ENCODE data around the gene NDUFC1. TPM values are rescaled to one million over a fixed set of nuclear protein-coding genes. Genes with fewer than 3 reads are reported as not detected.

NDUFC1 gene
- 100 to 1,000 TPM in 3 of 4 donors, 10 to 100 TPM in 1; 90.9 to 194 (median 149) TPM for polyA plus RNA-seq
- long read RNA-seq, donor 1, partial matches to known transcripts: 263 of 277 reads
- long read RNA-seq, donor 1, other reads (novel, unspliced or antisense): 8 of 277 reads
- long read RNA-seq, donor 2, partial matches to known transcripts: 43 of 46 reads
- long read RNA-seq, donor 2, other reads (novel, unspliced or antisense): 0 of 46 reads
- long read RNA-seq, donor 3, partial matches to known transcripts: 98 of 100 reads
- long read RNA-seq, donor 3, other reads (novel, unspliced or antisense): 0 of 100 reads
- long read RNA-seq, donor 4, partial matches to known transcripts: 6 of 6 reads
- long read RNA-seq, donor 4, other reads (novel, unspliced or antisense): 0 of 6 reads
- long read RNA-seq, donor 5, partial matches to known transcripts: 31 of 31 reads
- long read RNA-seq, donor 5, other reads (novel, unspliced or antisense): 0 of 31 reads
- long read RNA-seq, donor 6, partial matches to known transcripts: 108 of 110 reads
- long read RNA-seq, donor 6, other reads (novel, unspliced or antisense): 0 of 110 reads
- long read RNA-seq, donor 7, transcript NDUFC1-209 (5 exons, 1,198 nt): major isoform, 22 of 384 reads
- long read RNA-seq, donor 7, partial matches to known transcripts: 338 of 384 reads
- long read RNA-seq, donor 7, other reads (novel, unspliced or antisense): 17 of 384 reads
- long read RNA-seq, donor 8, partial matches to known transcripts: 18 of 19 reads
- long read RNA-seq, donor 8, other reads (novel, unspliced or antisense): 0 of 19 reads
- long read RNA-seq, donor 9, partial matches to known transcripts: 33 of 36 reads
- long read RNA-seq, donor 9, other reads (novel, unspliced or antisense): 0 of 36 reads
- long read RNA-seq, donor 10, partial matches to known transcripts: 153 of 164 reads
- long read RNA-seq, donor 10, other reads (novel, unspliced or antisense): 5 of 164 reads

GRCh38 chr4:139301821-139302611 lies at the start of gene NDUFC1:
Gene NDUFC1, minus strand, starts transcription at chr4:139302477. Its CDS starts 6,679 bp downstream, at chr4:139295798.
- Histone ChIP-seq H3K27me3 (ENCODE audit: control insufficient read depth in 3 of 3, insufficient read depth in 3 of 3, low read length in 3 of 3) (no peaks in the 10 kb centered on the region), H3K4me3 (ENCODE audit: low read depth in 1 of 3, low read length in 3 of 3) (peak within 1 kb of the TSS; percentile 87 to 100 (median 87)), H3K36me3 (ENCODE audit: control insufficient read depth in 3 of 3, insufficient read depth in 2 of 3, low read depth in 1 of 3, low read length in 3 of 3) (peaks cover 0 to 15% (median 0%) of the 10 kb centered on the region in 3 donors), H3K9me3 (ENCODE audit: control insufficient read depth in 2 of 2, insufficient read depth in 1 of 2, low read depth in 1 of 2, low read length in 1 of 2) (peaks cover 0 to 3% of the 10 kb centered on the region in 2 donors), H3K4me1 (ENCODE audit: control insufficient read depth in 3 of 3, insufficient read depth in 2 of 3, low read depth in 1 of 3, low read length in 2 of 3) (peaks cover 0 to 4% (median 4%) of the 10 kb centered on the region in 3 donors), H3K27ac (ENCODE audit: low read depth in 1 of 3, low read length in 2 of 3) (peak within 1 kb of the TSS; percentile 88 to 95 (median 92))
- DNase-seq (peak; percentile 70 to 77), FAIRE-seq (no peak)
- 0% methylated on average over 42 to 46 of the region's 46 CpGs for WGBS, 3 donors

DNA sequence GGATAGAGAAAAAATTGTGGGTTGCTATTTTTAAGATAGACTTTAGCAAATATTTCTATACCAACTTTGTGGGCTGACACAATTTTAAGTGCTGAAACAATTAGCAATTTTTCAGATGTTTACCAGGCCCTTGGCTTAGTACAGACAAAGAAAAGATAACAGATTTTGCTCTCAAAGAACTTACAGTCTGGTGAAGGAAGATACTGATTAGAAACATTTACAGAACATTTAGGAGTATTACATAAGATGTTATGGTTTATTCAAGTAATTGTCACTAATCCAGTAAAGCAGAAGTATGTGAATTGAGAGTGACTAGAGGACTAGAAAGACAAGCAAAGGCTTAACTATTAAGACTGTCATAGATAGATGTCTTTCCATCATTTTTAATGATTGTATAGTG lies 35.3 kb upstream of the NDUFC1 start:
- H3K9me3 ChIP-seq (ENCODE audit: control insufficient read depth in 2 of 2, insufficient read depth in 1 of 2, low read depth in 1 of 2, low read length in 1 of 2): no peaks in the 10 kb centered on the region
- FAIRE-seq: no peak
- H3K27me3 ChIP-seq (ENCODE audit: control insufficient read depth in 3 of 3, insufficient read depth in 3 of 3, low read length in 3 of 3): no peaks in the 10 kb centered on the region
- H3K27ac ChIP-seq (ENCODE audit: low read depth in 1 of 3, low read length in 2 of 3): no peak overlapping the region
- H3K36me3 ChIP-seq (ENCODE audit: control insufficient read depth in 3 of 3, insufficient read depth in 2 of 3, low read depth in 1 of 3, low read length in 3 of 3): peaks cover 0 to 37% (median 7%) of the 10 kb centered on the region in 3 donors
- DNase-seq: no peak
- H3K4me3 ChIP-seq (ENCODE audit: low read depth in 1 of 3, low read length in 3 of 3): no peak overlapping the region
- no peaks in the 10 kb centered on the region for H3K4me1 ChIP-seq (ENCODE audit: control insufficient read depth in 3 of 3, insufficient read depth in 2 of 3, low read depth in 1 of 3, low read length in 2 of 3)

DNA sequence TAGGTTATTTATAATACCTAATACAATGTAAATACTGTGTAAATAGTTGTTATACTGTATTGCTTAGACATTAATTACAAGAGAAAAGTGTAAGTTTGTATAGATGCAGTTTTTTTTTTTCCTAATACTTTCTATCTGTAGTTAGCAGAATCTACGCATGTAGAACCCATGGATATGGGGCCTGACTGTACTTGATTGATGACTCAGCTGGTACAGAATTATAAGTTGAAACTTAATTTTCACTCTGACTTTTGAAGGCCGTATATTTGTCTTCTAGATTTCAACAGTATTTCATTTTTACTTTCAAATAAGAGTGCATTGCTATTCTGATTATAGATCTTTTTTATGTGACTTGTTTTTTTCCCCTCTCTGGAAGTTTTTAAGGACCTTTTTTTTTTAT lies 30.8 kb upstream of the NDUFC1 start:
- 87 to 93% (median 91%) methylated on average over 2 of the region's 2 CpGs for whole genome bisulfite sequencing, 3 donors
- no peak for FAIRE-seq

GRCh38 chr4:139331185-139331584 lies 28.9 kb upstream of the NDUFC1 start:
- H3K4me1 ChIP-seq (ENCODE audit: control insufficient read depth in 3 of 3, insufficient read depth in 2 of 3, low read depth in 1 of 3, low read length in 2 of 3): no peaks in the 10 kb centered on the region
- peaks cover 0 to 25% (median 0%) of the 10 kb centered on the region in 3 donors for H3K36me3 ChIP-seq (ENCODE audit: control insufficient read depth in 3 of 3, insufficient read depth in 2 of 3, low read depth in 1 of 3, low read length in 3 of 3)
- H3K9me3 ChIP-seq (ENCODE audit: control insufficient read depth in 2 of 2, insufficient read depth in 1 of 2, low read depth in 1 of 2, low read length in 1 of 2): peaks cover 0 to 6% of the 10 kb centered on the region in 2 donors
- no peak for DNase-seq
- no peak overlapping the region for H3K4me3 ChIP-seq (ENCODE audit: low read depth in 1 of 3, low read length in 3 of 3)
- FAIRE-seq: no peak
- no peaks in the 10 kb centered on the region for H3K27me3 ChIP-seq (ENCODE audit: control insufficient read depth in 3 of 3, insufficient read depth in 3 of 3, low read length in 3 of 3)
- WGBS, 3 donors: 88 to 97% (median 96%) methylated on average over 1 of the region's 1 CpG
- no peak overlapping the region for H3K27ac ChIP-seq (ENCODE audit: low read depth in 1 of 3, low read length in 2 of 3)

More for the DNA sequence above, 30.8 kb upstream of the NDUFC1 start:
- DNase-seq: no peak
- no peak overlapping the region for H3K4me3 ChIP-seq (ENCODE audit: low read depth in 1 of 3, low read length in 3 of 3)
- H3K9me3 ChIP-seq (ENCODE audit: control insufficient read depth in 2 of 2, insufficient read depth in 1 of 2, low read depth in 1 of 2, low read length in 1 of 2): peaks cover 0 to 6% of the 10 kb centered on the region in 2 donors
- no peaks in the 10 kb centered on the region for H3K4me1 ChIP-seq (ENCODE audit: control insufficient read depth in 3 of 3, insufficient read depth in 2 of 3, low read depth in 1 of 3, low read length in 2 of 3)
- no peaks in the 10 kb centered on the region for H3K27me3 ChIP-seq (ENCODE audit: control insufficient read depth in 3 of 3, insufficient read depth in 3 of 3, low read length in 3 of 3)
- H3K36me3 ChIP-seq (ENCODE audit: control insufficient read depth in 3 of 3, insufficient read depth in 2 of 3, low read depth in 1 of 3, low read length in 3 of 3): peaks cover 0 to 17% (median 1%) of the 10 kb centered on the region in 3 donors
- no peak overlapping the region for H3K27ac ChIP-seq (ENCODE audit: low read depth in 1 of 3, low read length in 2 of 3)

DNA sequence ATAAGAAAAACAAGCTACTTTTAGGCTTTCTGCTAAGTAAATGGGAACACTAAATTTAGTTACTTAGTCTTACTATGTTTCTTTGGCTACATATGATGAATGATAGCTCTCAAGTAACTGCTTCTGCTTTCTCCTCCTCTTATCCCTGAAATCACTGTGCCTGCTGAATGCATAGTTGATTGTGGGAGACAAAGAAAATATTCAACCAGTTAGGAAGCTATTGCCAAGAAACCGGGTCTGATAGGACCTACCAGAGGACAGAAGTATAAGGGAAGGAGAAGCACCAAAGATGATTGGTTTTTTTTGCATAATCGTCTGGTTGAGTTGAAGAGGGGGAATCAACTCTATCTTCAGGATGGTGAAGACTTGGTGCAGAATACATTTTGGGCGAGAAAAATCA lies 28.0 kb upstream of the NDUFC1 start:
- Histone ChIP-seq H3K4me1 (ENCODE audit: control insufficient read depth in 3 of 3, insufficient read depth in 2 of 3, low read depth in 1 of 3, low read length in 2 of 3) (no peaks in the 10 kb centered on the region), H3K27ac (ENCODE audit: low read depth in 1 of 3, low read length in 2 of 3) (no peak overlapping the region), H3K36me3 (ENCODE audit: control insufficient read depth in 3 of 3, insufficient read depth in 2 of 3, low read depth in 1 of 3, low read length in 3 of 3) (peaks cover 0 to 22% (median 0%) of the 10 kb centered on the region in 3 donors), H3K4me3 (ENCODE audit: low read depth in 1 of 3, low read length in 3 of 3) (no peak overlapping the region), H3K9me3 (ENCODE audit: control insufficient read depth in 2 of 2, insufficient read depth in 1 of 2, low read depth in 1 of 2, low read length in 1 of 2) (peaks cover 0 to 6% of the 10 kb centered on the region in 2 donors), H3K27me3 (ENCODE audit: control insufficient read depth in 3 of 3, insufficient read depth in 3 of 3, low read length in 3 of 3) (no peaks in the 10 kb centered on the region)
- DNase-seq (no peak), FAIRE-seq (no peak)
- WGBS, 3 donors: 89 to 94% (median 94%) methylated on average over 3 of the region's 3 CpGs

DNA sequence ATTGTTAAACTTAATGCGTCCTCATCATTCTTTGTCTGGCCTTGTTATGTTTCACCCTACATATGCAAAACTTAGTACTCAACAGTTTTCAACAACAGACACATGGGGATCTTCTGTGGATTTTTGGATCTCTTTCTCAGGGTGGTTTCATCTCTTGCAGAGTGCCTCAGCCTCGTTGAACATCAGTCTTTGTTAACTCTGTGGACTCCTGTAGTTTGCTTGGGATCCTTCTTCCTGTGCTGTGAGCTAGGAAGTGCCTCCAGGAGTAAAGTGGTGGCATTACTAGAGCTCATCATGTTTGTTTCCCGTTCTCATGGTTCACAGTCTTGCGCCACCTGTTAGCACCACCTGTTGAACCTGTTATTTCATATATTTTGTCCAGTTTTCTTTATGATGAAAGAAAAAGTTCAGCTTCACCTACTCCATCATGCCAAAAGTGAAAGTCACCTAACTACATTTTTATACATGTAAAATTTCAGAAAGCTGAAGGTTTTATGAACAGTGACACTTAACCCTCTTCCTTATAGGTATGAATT lies 27.5 kb upstream of the NDUFC1 start:
- no peaks in the 10 kb centered on the region for H3K27me3 ChIP-seq (ENCODE audit: control insufficient read depth in 3 of 3, insufficient read depth in 3 of 3, low read length in 3 of 3)
- peaks cover 0 to 18% (median 0%) of the 10 kb centered on the region in 3 donors for H3K36me3 ChIP-seq (ENCODE audit: control insufficient read depth in 3 of 3, insufficient read depth in 2 of 3, low read depth in 1 of 3, low read length in 3 of 3)
- no peaks in the 10 kb centered on the region for H3K4me1 ChIP-seq (ENCODE audit: control insufficient read depth in 3 of 3, insufficient read depth in 2 of 3, low read depth in 1 of 3, low read length in 2 of 3)
- WGBS, 3 donors: 81 to 91% (median 84%) methylated on average over 4 of the region's 4 CpGs
- no peak overlapping the region for H3K4me3 ChIP-seq (ENCODE audit: low read depth in 1 of 3, low read length in 3 of 3)
- FAIRE-seq (no peak), DNase-seq (no peak)
- H3K9me3 ChIP-seq (ENCODE audit: control insufficient read depth in 2 of 2, insufficient read depth in 1 of 2, low read depth in 1 of 2, low read length in 1 of 2): peaks cover 0 to 6% of the 10 kb centered on the region in 2 donors
- no peak overlapping the region for H3K27ac ChIP-seq (ENCODE audit: low read depth in 1 of 3, low read length in 2 of 3)

DNA sequence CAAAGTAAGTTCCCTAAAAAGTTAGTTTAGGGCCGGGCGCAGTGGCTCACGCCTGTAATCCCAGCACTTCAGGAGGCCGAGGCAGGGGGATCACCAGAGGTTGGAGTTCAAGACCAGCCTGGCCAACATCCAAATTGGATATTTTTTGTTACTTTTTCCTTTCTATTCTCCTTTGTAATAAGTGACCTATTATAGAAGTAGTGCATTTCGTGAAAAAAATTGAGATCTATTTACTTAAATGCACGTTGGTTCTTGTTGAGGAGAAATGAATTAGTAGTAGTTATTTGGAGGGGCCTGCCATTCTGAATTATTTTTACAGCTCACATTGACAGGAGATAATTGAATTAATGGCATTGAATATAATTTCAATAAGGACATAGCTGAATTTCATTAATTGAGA lies 22.3 kb upstream of the NDUFC1 start:
- no peak overlapping the region for H3K27ac ChIP-seq (ENCODE audit: low read depth in 1 of 3, low read length in 2 of 3)
- 65 to 79% (median 67%) methylated on average over 6 of the region's 6 CpGs for WGBS, 3 donors
- H3K4me3 ChIP-seq (ENCODE audit: low read depth in 1 of 3, low read length in 3 of 3): no peak overlapping the region
- FAIRE-seq (no peak), DNase-seq (no peak)
- H3K36me3 ChIP-seq (ENCODE audit: control insufficient read depth in 3 of 3, insufficient read depth in 2 of 3, low read depth in 1 of 3, low read length in 3 of 3): peaks cover 0 to 20% (median 0%) of the 10 kb centered on the region in 3 donors
- peaks cover 0 to 6% (median 0%) of the 10 kb centered on the region in 3 donors for H3K4me1 ChIP-seq (ENCODE audit: control insufficient read depth in 3 of 3, insufficient read depth in 2 of 3, low read depth in 1 of 3, low read length in 2 of 3)
- no peaks in the 10 kb centered on the region for H3K27me3 ChIP-seq (ENCODE audit: control insufficient read depth in 3 of 3, insufficient read depth in 3 of 3, low read length in 3 of 3)
- H3K9me3 ChIP-seq (ENCODE audit: control insufficient read depth in 2 of 2, insufficient read depth in 1 of 2, low read depth in 1 of 2, low read length in 1 of 2): peaks cover 0 to 6% of the 10 kb centered on the region in 2 donors
